Activated CD8-positive, alpha-beta memory T cell treated with anti-CD3 and anti-CD28 coated beads for 24 hours (primary cell): ENCODE results near the gene TGOLN2.
A peak's percentile ranks its signal among the peaks of the same experiment; 100 is the strongest.
"Not testable (repeated sequence)": the region's sequence is repeated elsewhere in the genome, so short reads cannot be mapped to it uniquely, and the experiment has no call there.

ENCODE experiments used
- DNase-seq: peaks from one replicate; pipeline ENCODE4 v3.0.0-alpha.2; 2020

Gene TGOLN2

DNA sequence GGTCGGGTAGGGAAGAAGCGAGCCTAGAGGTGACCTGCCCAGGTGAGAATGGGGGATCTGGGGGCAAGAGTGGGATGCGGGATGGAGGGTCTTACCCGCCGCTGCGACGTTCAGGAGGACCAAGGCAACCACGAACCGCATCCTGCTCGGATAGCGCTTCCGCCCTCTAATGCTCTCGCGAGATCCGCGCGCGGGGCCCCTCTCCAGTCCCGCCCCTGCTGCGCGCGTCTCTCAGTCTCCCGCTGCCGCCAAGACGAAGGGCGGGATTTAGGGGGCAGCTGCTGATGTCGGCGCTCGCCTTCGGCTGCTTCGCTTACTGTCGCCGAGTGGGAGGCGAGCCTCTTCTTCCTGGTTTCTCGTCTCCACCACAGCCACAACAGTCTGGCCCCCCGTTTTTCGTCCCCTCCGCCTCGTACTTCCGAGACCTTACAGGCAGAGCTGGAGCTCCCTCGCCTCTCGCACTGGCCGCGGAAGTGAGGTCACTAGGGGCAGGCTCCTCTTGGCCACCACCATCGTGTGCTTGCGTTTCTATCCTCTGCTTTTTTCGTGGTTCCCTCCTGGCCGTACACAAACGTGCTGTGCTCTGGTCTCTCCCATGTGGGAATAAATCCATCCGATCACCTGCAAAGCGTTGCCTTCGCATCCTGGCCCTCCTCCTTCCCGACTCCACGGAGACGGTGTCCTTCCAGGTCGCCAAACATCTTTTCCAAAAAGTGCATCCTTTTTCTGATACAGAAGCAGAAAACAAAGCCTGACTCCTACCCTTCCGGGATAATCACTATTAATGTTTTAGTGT lies at the start of gene TGOLN2:
Gene TGOLN2 (minus strand): TSS at position 168 of the 796 bp plus-strand sequence. CDS start 27 bp downstream, at position 141.
- DNase-seq: peak; percentile 96

DNA sequence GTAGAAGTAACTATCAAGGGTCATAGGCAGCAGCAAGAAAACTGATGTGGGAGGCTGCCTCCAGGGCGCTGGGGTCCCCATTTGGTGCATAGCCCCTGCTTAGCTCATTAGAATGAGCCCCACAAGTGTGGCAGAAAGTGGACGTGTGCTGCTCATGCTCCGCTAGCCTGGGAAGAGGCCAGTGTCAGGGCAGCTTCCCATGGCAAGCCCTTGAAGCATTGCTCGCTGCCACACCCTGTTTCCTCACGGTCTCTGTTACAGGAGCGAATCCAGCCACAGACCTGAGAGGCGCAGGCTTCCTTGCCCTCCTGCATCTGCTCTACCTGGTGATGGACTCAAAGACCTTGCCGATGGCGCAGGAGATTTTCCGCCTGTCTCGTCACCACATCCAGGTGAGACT lies 49.3 kb upstream of the TGOLN2 start:
- no peak for DNase-seq

DNA sequence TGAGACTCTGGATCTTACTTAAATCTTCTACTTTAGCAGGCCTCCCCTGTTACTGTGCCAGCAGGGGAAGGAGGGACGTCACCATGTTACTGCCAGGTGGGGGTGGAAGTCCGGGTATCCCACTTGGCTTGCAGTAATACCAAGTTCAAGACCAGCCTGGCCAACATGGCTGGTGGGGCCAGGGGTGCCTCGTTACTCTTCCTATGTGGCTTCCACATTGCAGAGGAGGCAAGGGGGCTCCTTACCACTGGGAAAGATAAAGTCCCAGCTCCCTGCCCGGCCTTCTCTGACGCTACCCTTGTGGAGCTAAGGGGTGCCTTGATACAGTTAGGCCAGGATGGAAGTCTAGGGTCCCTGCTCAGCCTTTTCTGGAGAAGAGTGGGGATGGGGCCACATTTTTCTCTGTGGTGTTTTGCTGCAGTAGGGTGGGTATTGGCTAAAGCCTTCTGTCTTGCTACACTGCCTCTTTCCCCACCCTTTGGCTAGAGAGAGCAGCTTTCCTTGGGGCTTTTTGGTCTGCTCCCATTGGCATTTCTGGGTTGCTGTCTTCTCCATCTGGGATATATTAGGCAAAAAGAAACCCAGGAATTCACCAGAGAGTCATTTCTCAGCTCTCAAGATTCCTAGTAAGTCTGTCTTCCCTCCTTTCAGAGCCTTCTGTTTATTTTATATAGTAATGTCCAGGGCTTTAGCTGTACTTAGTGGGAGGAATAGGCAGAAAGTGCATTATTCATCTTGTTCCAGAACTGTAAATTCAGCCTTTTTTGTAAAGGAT lies 48.7 kb upstream of the TGOLN2 start:
- DNase-seq: no peak

DNA sequence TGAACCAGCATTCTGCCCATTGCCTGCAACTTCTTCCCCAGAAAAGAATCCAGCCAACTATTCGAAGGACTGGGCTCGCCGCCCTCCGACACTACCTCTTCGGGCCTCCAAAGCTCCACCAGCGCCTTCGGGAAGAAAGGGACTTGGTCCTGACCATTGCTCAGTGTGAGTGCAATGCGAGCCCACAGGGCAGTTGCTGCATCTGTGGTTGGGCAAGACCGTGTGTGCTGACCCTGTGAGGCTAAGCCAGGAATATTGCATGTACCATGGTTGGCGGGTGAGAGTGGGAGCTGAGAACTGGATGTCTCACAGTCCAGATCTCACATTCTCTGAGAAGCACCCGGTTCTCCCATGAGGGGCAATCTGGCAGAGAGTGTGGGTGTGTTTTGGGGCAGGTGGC lies 43.3 kb upstream of the TGOLN2 start:
- DNase-seq: no peak

DNA sequence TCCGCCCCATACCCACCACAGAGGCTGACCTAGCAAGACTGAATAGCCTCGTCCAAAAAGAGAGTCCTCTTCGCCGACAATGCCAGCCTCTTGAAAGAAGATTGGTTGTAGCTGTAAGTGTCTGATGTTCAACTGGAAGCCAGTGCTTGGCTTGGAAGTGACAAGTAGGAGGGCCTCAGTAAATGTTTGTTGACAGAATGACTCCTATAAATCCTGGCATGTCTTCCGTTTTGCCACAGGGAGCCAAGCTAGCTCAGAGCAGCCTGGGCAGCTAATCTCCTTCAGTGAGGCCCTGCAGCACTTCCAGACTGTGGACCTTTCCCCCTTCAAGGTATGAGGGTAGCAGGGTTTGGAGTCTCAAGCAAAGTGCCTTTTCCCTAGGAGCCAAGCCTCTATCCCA lies 41.7 kb upstream of the TGOLN2 start:
- DNase-seq: no peak

DNA sequence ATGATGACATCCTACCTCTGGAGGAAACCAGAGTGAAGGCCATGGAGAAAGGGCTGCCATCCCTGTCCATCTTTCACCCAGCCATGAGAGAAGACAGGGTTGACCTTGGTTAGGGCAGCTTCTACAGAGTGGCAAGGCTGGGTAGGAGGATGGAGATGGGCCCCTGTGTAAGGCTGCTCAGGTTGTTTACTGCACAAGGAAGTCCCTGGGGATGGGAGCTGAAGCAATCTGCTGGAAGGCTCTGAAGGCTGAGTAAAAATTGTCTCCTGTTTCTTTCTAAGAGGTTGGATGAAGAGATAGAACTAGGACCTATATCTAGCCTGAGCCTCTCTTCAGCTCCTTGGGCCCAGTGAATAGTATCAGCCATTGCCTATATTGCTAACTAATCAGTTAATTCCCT lies 41.1 kb upstream of the TGOLN2 start:
- no peak for DNase-seq

DNA sequence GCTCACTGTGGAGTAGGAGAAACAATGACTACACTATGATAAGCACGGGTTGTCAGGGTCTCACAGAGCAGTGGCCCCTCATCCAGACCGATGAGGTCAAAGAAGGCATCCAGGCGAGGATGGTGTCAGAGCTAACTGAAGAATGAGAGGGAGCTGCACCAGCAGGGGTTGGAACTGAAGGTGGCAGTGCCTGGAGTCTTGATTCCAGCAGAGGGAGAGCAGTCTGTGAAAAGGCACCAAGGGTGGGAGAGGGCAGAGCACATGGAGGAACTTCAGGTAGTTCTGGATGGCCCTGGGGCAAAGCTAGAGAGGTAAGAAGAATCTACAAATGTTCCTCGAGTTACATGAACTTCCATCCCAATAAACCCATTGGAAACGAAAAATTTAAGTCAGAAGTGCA lies 39.4 kb upstream of the TGOLN2 start:
- DNase-seq: no peak

DNA sequence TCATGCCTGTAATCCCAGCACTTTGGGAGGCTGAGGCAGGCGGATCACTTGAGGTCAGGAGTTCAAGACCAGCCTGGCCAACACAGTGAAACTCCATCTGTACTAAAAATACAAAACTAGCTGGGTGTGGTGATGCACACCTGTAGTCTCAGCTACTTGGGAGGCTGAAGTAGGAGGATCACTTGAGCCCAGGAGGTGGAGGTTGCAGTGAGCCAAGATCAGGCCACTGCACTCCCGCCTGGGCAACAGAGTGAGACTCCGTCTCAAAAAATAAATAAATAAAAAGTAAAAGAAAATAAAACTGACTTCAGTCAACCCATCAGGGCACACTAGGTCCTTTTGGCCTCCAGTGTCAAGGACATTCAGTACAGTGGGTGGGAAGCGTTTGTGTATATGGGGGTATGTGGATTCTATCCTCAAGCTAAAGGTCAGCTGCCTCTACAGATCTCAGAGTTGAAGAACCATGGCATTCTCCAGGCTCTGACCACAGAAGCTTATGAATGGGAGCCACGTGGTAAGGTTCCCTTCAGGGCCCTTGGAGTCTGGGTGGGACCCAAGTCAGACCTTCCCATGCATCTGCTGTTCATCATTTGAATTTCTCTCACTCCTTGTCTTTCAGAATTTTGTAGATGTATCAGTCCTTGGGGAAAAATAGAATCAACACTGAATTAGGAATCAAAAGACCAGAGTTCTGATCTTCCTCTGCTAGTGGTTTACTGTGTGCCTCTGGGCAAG lies 35.0 kb upstream of the TGOLN2 start:
- not testable (repeated sequence) for DNase-seq

DNA sequence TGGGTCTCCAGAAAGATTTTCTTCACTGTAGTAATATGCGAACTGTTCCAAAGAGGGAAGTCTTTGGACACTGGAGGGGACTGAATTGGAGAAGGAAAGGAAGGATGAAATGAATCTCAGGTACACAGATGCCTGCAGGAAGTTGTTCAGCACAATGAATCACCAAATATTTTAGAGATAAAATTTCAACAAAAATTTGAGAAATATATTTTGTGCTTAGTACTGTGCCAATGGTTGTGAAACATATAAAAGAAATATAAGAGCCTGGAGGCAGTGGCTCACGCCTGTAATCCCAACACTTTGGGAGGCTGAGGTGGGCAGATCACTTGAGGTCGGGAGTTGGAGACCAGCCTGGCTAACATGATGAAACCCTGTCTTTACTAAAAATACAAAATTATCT lies 29.9 kb upstream of the TGOLN2 start:
- no peak for DNase-seq

DNA sequence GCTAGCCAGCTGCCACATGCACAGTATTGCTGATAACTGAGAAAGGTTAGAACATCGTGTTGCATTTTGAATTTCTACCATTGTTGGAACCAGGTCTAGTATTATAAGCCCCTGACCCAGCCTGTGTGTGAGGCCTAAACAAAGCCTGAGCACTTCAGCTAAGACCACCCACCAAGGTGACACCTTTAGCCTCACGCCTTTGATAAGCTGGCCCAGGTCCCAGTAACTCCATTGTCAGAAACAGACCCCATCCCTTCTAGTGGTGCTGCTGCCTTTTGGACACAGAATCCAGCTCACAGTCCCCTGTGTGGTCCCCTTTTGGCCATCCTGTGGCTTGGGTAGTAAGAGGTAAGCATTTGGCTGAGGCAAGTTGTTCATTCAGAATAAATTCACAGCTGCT lies 28.4 kb upstream of the TGOLN2 start:
- DNase-seq: no peak

DNA sequence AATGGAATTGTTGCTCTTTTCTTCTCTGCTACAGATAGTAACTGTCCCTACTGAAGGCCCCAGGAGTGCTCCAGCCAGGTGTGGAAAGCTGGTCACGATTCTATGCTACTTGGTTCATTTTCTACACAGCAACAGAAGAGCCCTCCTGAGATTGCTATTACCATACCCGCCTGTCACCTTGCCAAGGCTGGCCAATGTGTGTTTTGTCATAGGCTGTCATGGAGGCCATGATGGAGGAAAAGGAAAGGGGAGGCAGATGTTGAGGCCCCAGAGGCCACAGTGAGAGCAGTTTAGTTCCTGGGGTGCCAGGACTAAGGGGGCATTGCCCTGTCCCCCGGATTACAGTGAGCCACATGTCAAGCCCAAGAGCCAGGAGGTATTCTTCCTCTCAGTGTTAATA lies 27.7 kb upstream of the TGOLN2 start:
- no peak for DNase-seq

DNA sequence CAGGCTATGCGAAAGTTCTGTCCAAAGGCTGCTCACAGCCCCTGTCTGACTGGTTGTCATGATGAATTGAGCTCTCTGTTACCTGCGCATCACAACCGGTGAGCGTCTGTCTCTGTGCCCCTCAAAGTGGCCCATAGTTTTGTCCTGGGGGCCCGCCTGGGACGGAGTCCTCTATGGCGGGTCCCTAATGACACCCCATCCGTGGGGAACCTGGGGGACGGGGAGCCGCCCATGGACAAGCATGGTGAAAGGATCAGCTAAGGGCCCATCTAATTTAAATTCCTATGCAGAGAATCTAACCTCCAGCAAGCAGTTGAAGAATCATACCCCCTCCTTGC lies 27.3 kb upstream of the TGOLN2 start:
- DNase-seq: no peak

DNA sequence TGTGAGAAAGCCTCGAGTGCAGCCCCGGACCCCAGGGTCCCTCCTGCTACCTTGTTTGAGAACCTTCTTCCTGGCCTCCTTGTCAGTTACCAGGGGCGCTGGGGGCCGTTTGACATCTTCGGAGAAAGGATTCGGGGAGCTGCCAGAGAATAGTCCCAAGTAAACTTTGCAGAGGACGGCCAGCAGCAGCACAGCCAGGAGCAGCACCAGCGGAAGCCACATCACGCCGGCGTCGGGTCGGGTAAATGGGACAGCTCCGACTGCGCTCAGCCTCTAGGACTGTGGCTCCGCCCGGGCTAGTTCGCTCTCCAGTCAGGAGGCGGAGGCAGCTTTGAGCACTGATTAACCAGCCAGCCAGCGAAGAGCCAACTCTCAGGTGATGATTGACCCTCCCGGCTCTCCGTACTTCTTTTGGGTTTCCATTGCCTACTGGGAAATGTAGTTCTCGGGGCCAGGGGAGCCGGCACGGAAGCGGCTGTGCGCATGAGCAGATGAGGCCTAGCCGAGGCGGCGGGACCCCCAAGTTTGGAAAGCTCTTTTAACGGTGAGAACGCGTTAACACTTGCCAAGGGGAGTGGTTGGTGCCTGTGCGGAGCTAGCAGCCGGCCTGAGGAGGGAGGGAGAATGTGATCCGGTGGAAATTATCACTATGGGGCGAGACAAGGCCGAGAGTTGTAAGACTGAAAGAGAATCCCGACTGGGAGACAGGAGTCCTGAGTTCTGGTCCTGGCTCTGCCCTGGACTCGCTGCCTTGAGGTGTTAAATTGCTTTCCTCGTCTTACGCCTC lies 26.7 kb upstream of the TGOLN2 start, which contains the start of the genes ELMOD3 and RETSAT:
Gene ELMOD3 (plus strand): TSS at position 484 of the 787 bp plus-strand sequence. CDS start 2,430 bp downstream, outside the sequence.
Gene RETSAT (minus strand): TSS at position 243 of the 787 bp plus-strand sequence. CDS start 21 bp downstream, at position 222.
- DNase-seq: peak; percentile 95

DNA sequence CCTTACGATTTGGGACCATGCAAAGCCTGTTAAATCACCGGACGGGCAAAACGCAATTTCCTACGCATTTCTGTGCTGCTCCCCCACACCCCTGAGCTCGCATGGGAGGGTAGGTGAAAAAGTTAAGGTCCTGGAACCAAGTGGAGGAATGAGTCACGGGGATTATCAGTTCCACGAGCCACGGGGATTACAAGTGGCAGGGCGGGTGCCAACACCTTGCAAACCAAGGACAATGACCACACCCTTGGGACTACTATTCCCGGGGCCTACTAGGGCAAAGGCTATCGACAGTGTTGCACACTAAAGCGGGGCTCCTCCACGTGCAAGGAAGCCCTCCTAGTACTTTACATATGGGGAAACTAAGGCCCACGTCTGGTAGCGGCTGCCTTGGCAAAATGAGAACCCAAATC lies 26.1 kb upstream of the TGOLN2 start:
- no peak for DNase-seq

DNA sequence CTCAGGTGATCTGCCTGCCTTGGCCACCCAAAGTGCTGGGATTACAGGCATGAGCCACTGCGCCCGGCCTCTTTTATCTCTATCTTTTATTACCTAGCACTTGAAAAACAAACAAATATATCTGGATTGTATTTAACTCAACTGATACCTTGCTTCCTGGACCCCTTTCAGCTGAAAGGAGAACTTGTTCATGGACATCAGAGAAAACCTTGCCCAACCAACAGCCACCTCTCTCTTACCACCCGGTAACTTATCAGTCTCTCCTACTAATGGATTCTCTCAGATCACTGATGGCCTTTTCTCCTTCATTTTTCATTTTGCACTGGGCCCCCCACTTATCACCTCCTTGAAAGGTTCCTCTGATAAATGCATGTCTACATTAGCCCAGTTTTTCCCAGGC lies 19.8 kb upstream of the TGOLN2 start:
- DNase-seq: no peak

DNA sequence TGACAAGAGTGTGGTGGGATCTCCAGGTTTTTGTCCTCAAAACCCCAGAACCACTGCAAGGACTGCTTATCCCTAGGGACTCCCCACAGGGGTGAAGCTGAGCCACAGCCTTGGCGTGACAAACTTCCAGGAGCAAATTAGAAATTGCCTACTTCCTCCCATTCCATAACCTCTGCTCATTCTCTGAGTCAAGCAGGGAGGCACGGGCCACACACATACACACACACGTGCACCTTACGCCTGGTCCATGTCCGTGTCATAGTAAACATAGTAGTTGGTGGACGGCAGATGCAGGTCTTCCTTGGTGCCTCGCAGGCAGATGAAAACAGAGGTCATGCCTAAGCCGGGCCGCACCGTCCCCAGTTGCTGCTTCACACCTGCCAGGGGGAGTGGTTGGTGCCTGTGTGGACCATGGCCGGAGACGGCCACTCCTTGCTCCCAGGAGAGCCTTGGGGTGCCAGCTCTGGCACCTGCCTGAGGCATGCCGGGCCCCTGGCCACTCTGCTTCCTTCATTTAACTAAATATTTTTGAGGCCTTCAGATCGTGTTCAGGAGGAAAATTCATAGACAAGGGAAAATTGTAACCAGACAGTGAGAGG lies 16.7 kb upstream of the TGOLN2 start:
- no peak for DNase-seq

DNA sequence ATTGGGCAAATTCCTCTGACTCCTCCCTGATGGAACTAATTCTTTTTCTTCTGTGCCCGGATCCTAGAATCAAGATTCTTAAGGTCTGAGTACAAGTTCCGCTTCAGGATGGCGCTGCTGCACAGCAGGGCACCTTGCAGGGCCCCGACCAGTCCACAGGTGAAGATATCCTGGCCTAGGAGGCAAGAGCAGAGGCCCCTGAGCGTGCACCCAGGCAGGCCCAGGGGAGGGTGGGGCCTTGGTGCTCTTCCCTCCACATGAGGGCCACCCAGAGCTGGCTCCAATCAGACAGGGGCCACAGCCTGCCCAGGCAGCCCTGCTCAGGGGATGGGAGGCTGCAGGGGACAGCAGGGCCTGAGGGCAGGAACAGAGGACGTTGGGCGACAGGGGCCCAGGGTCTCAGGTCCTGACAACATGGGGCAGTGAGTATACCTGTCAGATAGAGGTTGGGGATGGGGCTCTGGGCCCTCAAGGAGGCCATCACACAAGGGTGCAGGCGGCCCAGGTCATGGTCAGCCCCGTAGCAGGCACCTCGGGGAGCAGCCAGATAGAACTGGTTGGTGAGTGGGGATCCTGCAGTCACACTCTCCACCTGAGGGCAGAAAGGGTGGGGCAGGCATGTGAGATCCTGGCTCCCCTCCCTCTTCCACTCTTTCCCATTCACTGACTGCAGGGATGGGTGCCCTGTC lies 15.6 kb upstream of the TGOLN2 start:
- DNase-seq: not testable (repeated sequence)

DNA sequence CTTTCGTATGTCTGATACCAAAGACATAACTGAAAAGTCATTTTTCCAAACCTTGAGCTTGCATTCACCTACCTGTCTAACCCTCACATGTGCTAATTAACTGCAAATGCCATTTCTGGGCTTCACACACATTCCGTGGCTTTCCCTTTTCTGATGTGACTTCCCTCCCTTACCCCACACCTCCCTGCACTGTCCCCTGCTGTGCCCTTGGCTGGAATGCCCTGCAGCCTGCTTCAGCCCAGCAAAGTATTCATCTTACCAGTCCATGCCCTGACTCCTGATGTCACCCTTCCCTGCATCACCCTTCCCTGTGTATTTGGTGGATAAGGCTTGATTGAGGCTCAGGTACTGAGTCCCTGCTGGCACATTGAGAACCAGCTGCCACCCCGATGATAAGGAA lies 14.4 kb upstream of the TGOLN2 start:
- no peak for DNase-seq

DNA sequence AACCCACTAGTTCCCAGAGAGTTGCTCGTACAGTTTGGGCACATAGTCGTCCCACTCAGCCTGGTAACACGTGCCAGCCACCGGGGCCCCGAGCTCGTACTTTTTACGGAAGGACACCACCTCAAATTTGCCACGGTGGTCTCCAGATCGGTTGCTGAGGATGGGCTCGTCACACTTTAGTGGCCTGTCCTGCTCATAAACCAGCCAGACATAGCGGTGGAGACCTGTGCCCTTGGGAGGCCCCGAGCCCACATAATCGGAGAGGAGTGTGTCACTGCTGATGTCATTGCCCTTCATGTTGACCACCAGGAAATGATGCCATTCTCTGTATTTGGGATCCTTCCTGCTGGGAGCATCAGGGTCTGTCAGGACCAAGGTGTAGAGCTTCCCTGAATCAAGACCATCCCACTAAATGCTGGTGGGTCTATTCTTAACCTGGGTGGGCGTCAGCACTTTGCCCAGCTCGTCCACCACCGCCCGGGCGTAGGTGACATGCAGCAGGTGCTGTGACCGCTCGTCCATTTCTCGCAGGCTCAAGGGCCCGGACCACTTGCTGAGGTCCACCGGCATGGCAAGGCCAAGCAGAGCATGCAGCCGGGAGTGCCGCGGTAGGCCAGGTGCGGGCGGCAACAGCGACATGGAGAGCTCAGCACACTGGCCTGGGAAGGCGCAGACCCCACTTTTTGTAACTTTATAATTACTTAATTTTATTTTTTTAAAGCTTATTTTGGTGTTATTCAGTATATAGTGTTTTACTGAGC lies 13.7 kb upstream of the TGOLN2 start:
- DNase-seq: no peak

DNA sequence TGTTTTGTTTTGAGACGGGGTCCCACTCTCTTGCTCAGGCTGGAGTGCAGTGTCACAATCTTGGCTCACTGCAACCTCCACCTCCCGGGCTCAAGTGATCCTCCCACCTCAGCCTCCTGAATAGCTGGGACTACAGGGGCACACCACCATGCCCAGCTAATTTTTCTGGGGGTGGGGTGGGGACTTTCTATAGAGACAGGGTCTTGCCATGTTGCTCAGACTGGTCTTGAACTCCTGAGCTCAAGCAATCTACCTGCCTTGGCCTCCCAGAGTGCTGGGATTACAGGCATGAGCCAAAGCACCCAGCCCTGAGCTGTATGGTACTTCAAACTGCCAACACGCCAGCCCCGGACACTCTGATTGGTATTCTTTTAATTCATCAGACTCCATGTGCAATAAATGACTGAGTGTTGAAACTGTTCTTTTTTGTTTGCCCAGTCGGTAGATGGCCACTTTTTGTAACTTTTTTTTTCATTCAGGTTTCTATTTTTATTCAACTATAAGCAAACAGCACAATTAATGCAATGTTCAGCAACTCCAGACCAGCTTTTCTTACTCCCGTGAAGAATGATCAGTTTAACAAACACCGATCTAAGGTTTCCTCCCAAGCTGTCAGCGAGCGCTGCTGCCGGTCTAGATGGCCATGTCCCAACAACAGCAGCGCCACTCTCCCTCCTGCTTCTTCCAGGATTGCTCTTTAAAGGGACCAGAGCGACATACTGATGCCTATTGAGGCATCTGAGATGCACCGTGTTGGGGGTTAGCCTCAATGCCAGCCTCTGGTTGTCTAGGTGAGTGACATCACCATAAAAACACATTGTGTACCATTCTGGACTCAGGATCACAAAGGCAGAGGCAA lies 12.5 kb upstream of the TGOLN2 start:
- DNase-seq: no peak
